Measurements from ENCODE around the gene KRT84.

GRCh38 chr12:52391618-52392002, 6.2 kb upstream of the KRT84 start:
- TF ChIP-seq EZH2 (IDR thresholded peaks at IDR 0.05; ENCODE audit: borderline replicate concordance, control insufficient read depth, low read depth, low read length) (no peak), GABPA (IDR thresholded peaks at IDR 0.05; ENCODE audit: low read depth) (no peak), POLR2A (IDR thresholded peaks at IDR 0.05; ENCODE audit: low read depth, low read length) (no peak), POU2F2 (IDR thresholded peaks at IDR 0.05; ENCODE audit: borderline replicate concordance, low read depth, low read length) (no peak), TAF1 (IDR thresholded peaks at IDR 0.05; ENCODE audit: borderline replicate concordance, low read depth, low read length) (no peak), MYC (IDR thresholded peaks at IDR 0.05; ENCODE audit: insufficient read depth, insufficient read length, insufficient replicate concordance, low read length, severe bottlenecking) (no peak), RCOR1 (conservative IDR thresholded peaks at IDR 0.05; ENCODE audit: low read depth, low read length) (no peak), CEBPB (IDR thresholded peaks at IDR 0.05; ENCODE audit: borderline replicate concordance in 1 of 2, low read depth in 2 of 2, low read length in 2 of 2) (no peak), KAT2A (conservative IDR thresholded peaks at IDR 0.05; ENCODE audit: control insufficient read depth, low read depth, low read length) (no peak)
- TF ChIP-seq, protein P1, sequence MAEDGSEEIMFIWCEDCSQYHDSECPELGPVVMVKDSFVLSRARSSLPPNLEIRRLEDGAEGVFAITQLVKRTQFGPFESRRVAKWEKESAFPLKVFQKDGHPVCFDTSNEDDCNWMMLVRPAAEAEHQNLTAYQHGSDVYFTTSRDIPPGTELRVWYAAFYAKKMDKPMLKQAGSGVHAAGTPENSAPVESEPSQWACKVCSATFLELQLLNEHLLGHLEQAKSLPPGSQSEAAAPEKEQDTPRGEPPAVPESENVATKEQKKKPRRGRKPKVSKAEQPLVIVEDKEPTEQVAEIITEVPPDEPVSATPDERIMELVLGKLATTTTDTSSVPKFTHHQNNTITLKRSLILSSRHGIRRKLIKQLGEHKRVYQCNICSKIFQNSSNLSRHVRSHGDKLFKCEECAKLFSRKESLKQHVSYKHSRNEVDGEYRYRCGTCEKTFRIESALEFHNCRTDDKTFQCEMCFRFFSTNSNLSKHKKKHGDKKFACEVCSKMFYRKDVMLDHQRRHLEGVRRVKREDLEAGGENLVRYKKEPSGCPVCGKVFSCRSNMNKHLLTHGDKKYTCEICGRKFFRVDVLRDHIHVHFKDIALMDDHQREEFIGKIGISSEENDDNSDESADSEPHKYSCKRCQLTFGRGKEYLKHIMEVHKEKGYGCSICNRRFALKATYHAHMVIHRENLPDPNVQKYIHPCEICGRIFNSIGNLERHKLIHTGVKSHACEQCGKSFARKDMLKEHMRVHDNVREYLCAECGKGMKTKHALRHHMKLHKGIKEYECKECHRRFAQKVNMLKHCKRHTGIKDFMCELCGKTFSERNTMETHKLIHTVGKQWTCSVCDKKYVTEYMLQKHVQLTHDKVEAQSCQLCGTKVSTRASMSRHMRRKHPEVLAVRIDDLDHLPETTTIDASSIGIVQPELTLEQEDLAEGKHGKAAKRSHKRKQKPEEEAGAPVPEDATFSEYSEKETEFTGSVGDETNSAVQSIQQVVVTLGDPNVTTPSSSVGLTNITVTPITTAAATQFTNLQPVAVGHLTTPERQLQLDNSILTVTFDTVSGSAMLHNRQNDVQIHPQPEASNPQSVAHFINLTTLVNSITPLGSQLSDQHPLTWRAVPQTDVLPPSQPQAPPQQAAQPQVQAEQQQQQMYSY (CRISPR knock-in tag; IDR thresholded peaks at IDR 0.05): no peak
- TF ChIP-seq, protein P2, sequence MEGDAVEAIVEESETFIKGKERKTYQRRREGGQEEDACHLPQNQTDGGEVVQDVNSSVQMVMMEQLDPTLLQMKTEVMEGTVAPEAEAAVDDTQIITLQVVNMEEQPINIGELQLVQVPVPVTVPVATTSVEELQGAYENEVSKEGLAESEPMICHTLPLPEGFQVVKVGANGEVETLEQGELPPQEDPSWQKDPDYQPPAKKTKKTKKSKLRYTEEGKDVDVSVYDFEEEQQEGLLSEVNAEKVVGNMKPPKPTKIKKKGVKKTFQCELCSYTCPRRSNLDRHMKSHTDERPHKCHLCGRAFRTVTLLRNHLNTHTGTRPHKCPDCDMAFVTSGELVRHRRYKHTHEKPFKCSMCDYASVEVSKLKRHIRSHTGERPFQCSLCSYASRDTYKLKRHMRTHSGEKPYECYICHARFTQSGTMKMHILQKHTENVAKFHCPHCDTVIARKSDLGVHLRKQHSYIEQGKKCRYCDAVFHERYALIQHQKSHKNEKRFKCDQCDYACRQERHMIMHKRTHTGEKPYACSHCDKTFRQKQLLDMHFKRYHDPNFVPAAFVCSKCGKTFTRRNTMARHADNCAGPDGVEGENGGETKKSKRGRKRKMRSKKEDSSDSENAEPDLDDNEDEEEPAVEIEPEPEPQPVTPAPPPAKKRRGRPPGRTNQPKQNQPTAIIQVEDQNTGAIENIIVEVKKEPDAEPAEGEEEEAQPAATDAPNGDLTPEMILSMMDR (IDR thresholded peaks at IDR 0.05 in 2 of 3, conservative IDR thresholded peaks at IDR 0.05 in 1 of 3; ENCODE audit: control insufficient read depth in 2 of 3, extremely low read depth in 1 of 3, insufficient read depth in 1 of 3, low read depth in 3 of 3, low read length in 3 of 3): no peak

Data from GM12878 (cell line).